GM10266 (cell line): ENCODE results near the gene CPSF4.

ENCODE experiments used
- DNase-seq: peaks from one replicate; pipeline ENCODE4 v3.0.0; 2012; ENCODE audit errors: extremely low spot score
- CTCF ChIP-seq: IDR thresholded peaks from 2 replicates; pipeline ENCODE4 v1.5.1; 2012; ENCODE audit warnings: mild to moderate bottlenecking, low read depth; ENCODE audit not compliant: control insufficient read depth, insufficient read depth; ENCODE audit errors: missing control alignments

The CPSF4 gene

GRCh38 chr7:99473315-99473596 is 34.5 kb downstream of the CPSF4 start:
- TF ChIP-seq CTCF, result no peak
- DNase-seq, result peak; percentile 72

- no peak for DNase-seq
- no peak for TF ChIP-seq CTCF
These were observed 37.4 kb downstream of the CPSF4 start for GRCh38 chr7:99476107-99476506.

- no peak for TF ChIP-seq CTCF
- no peak for DNase-seq
These were observed 40.0 kb downstream of the CPSF4 start for GRCh38 chr7:99478464-99479440.

GRCh38 chr7:99485094-99485493 is 46.4 kb downstream of the CPSF4 start:
- no peak for DNase-seq
- no peak for TF ChIP-seq CTCF

- no peak for DNase-seq
- TF ChIP-seq CTCF, result no peak
These were observed 50.5 kb downstream of the CPSF4 start for GRCh38 chr7:99489235-99489634.

GRCh38 chr7:99490878-99491277 is 52.1 kb downstream of the CPSF4 start:
- TF ChIP-seq CTCF, result no peak
- no peak for DNase-seq

GRCh38 chr7:99493823-99494222 is 55.1 kb downstream of the CPSF4 start:
- DNase-seq, result no peak
- no peak for TF ChIP-seq CTCF
